Measurements from ENCODE around the gene SCAMP5.

Gene SCAMP5

GRCh38 chr15:75065851-75066509 lies 70.6 kb downstream of the SCAMP5 start:
- DNase-seq (ENCODE audit: low spot score) = no peak
- no peak for TF ChIP-seq CTCF (IDR thresholded peaks at IDR 0.05; ENCODE audit: extremely low read depth, insufficient read depth, missing control alignments)
- in situ Hi-C loops (cut with MboI; ENCODE audit: low pct_unique_long_range_greater_than_20kb, low sequenced_read_pairs, unreplicated experiment) = no loop called here

- in situ Hi-C loops (cut with MboI; ENCODE audit: low pct_unique_long_range_greater_than_20kb, low sequenced_read_pairs, unreplicated experiment) = no loop called here
- no peak for DNase-seq (ENCODE audit: low spot score)
- TF ChIP-seq CTCF (IDR thresholded peaks at IDR 0.05; ENCODE audit: extremely low read depth, insufficient read depth, missing control alignments) = no peak
Observed at GRCh38 chr15:75067123-75067830, 71.9 kb downstream of the SCAMP5 start.

GRCh38 chr15:75068748-75069147 lies 73.4 kb downstream of the SCAMP5 start:
- in situ Hi-C loops (cut with MboI; ENCODE audit: low pct_unique_long_range_greater_than_20kb, low sequenced_read_pairs, unreplicated experiment) = no loop called here
- no peak for DNase-seq (ENCODE audit: low spot score)
- no peak for TF ChIP-seq CTCF (IDR thresholded peaks at IDR 0.05; ENCODE audit: extremely low read depth, insufficient read depth, missing control alignments)

GRCh38 chr15:75069301-75069925 lies 74.0 kb downstream of the SCAMP5 start:
- DNase-seq (ENCODE audit: low spot score) = peak; percentile 69
- no peak for TF ChIP-seq CTCF (IDR thresholded peaks at IDR 0.05; ENCODE audit: extremely low read depth, insufficient read depth, missing control alignments)
- in situ Hi-C loops (cut with MboI; ENCODE audit: low pct_unique_long_range_greater_than_20kb, low sequenced_read_pairs, unreplicated experiment) = no loop called here

- no peak for DNase-seq (ENCODE audit: low spot score)
- no peak for TF ChIP-seq CTCF (IDR thresholded peaks at IDR 0.05; ENCODE audit: extremely low read depth, insufficient read depth, missing control alignments)
- in situ Hi-C loops (cut with MboI; ENCODE audit: low pct_unique_long_range_greater_than_20kb, low sequenced_read_pairs, unreplicated experiment) = no loop called here
Observed at GRCh38 chr15:75070674-75071073, 75.3 kb downstream of the SCAMP5 start.
